Activated T-cell treated with anti-CD3 and anti-CD28 coated beads for 1 hour (primary cell): ENCODE data around the gene CARF.
A peak's percentile ranks its signal among the peaks of the same experiment; 100 is the strongest.
"Not testable (repeated sequence)": the region's sequence is repeated elsewhere in the genome, so short reads cannot be mapped to it uniquely, and the experiment has no call there.

ENCODE experiments used
- DNase-seq: peaks from one replicate; pipeline ENCODE4 v3.0.0-alpha.2; 2020; ENCODE audit warnings: low read depth

Gene CARF, protein sequence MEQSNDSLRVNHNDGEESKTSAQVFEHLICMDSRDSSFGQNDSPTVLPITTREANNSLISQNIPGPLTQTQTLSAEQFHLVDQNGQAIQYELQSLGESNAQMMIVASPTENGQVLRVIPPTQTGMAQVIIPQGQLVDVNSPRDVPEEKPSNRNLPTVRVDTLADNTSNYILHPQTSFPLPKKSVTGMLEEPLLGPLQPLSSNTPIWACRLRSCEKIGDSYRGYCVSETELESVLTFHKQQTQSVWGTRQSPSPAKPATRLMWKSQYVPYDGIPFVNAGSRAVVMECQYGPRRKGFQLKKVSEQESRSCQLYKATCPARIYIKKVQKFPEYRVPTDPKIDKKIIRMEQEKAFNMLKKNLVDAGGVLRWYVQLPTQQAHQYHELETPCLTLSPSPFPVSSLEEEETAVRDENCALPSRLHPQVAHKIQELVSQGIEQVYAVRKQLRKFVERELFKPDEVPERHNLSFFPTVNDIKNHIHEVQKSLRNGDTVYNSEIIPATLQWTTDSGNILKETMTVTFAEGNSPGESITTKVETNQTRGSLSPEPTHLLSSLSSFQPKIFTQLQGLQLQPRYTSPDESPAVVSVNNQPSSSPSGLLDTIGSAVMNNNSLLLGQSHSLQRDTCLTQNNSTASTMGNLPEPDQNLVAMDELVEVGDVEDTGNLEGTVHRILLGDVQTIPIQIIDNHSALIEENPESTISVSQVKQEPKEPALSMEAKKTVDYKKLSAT

DNA sequence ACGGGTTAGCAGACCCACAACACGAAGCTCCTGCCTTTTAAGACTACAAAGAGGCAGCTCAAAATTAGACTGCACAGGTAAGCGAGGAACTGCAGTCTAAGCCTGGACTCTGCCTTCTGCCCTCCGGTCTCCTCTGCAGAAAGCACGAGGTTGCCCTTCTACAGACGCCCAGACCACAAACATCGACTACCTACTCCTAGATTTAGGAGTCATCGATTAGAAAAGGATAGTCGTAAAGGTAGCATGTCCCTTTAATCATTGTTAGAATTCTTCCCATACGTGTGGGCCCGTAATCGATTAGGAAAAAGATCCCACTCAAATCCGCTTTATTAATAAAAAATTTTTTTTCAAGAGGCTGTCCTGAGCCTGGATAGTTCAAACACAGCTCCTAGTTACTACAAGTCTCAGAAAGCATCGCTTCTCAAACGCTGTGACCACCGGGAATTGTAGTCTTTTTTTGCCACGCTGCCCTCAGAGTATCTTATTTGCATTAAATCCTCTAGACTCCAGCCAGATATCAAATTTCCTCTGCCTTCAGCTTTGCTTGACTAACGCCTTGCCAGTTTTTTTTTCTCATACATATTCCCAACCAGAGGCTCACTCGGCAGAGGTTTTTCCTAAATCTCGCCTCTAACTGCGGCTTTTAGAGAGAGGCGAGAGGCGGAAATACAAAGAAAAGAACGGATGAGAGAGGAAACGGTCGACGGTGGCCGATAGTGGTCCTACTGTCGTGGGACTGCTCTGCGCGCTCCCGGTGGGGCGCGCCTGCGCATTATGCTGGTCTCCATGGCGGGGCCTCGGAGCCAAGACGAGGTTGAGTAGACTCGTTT, at the start of gene CARF, which contains the start of gene WDR12:
CARF (plus strand) TSS at position 764 of the 830 bp plus-strand sequence. CDS start 29,628 bp downstream, outside the sequence.
WDR12 (minus strand) TSS at position 162 of the 830 bp plus-strand sequence. CDS start 197 bp downstream, outside the sequence.
- peak; percentile 85 for DNase-seq

DNA sequence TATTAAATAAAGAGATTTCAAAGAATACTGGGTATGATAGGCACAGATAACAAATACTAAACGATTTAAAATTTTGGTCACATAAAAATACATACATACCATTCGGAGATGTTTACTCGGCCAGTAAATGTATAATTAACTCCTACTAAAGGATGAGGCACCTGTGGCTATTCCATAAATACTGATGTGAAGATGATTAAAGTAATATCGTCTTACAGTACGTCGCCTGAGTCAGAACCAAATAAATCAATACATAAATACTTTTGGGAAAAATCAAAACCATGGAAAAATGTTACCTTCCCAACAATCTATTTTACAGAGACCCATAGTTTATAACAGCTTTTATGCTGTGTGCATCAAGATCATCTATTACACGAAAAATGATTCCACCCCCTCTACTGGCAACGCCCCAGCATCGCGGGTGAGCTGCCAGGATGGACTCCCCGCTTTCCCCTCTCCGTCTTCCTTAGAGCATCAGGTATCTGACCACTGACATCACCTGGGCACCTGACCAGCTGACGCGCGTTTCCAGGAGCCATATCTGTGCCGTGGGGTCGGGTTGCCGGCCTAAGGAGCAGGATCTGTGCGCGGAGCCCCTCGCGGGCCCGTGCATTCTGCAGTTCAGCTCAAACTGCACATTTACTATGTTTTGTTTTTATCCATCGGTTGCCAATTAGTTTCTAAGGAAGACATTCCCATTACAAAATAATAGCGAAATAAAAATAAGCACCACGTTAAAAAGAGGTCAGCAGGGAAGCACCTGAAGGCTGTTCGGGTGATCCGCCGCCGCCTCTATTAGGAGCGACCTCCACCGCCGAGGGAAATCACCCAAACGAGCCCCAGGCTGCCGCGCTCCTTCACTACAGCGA, 41.4 kb upstream of the CARF start:
- peak; percentile 52 for DNase-seq

- DNase-seq, result no peak
These were observed 40.6 kb upstream of the CARF start, which contains the start of gene ICA1L for GRCh38 chr2:202871300-202872141. Gene ICA1L, minus strand, starts transcription at chr2:202871766. Its CDS starts 42,757 bp downstream, at chr2:202829009.

DNA sequence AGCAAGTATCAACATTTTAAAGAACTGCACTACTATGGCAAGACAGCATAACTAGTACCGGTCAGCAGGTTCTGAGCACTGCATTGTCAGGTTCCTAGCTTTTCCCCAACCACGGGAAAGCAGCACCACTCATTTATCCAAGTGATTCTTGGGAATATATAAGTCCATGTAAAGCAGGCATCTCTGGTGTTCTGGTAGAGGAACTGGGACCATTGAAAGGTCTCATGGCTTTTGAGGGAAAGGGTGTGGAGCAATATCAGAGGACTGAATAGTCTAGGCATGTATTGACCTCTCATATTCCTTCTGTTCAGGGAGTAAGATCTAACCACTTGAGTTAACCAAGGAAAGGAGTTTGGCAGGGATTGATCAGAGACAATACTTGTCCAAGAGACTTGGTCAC, 34.4 kb upstream of the CARF start:
- DNase-seq, result no peak

- DNase-seq, result no peak
These were observed 30.5 kb upstream of the CARF start for GRCh38 chr2:202881570-202881969.

DNA sequence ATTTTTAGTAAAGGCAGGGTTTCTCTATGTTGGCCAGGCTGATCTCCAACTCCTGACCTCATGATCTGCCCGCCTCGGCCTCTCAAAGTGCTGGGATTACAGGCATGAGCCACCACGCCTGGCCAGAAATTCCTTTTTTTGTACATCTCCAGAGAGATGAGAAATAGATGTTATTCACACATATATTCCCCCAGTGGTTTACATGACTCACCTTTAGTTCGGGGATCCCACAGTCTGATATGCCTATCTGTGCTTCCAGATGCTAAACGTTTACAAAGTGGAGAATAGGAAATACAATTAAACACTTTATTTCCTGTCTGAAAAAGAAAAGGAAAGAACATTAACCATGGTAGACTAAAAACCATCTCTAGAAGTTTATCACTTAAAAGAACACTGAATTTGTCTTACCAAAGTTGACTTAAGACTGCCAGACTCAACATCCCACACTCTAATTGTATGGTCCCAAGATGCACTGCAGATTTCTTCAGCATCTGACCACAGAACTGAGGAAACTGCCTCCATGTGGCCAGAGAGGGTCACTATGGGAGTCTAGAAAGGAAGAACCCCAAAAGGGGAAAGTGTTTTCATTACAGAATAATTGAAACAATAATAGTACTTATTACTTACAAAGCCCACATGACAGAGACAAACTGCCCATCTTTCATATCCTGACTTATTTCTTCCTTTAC, 27.9 kb upstream of the CARF start:
- no peak for DNase-seq

DNA sequence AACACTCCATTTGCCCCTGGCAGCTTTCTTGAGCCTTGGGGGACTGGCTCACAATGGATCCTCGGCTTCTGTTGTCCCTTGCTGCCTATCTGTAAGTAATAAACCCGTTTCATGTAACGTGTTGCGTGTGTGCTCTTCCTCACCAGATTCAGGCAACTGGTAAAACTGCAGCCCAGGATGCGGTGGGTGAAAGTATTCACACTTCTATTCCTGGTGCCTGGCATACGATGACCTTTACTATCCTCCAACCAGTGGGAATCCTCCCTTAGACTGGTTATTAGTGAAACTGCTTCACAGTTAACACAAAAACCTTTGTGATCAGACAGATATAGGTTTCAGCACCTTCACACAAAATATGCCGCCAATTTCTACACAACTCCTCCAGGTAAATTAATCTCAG, 26.9 kb upstream of the CARF start:
- no peak for DNase-seq

DNA sequence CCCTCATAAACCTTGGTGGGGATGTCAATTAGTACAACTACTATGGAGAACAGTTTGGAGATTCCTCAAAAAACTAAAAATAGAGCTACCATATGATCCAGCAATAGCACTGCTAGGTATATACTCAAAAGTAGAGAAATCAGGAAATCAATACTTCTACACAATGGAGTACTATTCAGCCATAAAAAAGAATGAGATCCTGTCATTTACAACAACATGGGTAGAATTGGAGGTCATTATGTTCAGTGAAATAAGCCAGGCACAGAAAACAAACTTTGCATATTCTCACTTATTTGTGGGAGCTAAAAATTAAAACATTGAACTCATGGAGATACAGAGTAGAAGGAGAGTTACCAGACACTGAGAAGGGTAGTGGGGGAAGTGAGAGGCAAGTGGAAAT, 6.6 kb upstream of the CARF start:
- DNase-seq, result not testable (repeated sequence)

GRCh38 chr2:202908186-202908585, 3.9 kb upstream of the CARF start:
- no peak for DNase-seq

- DNase-seq, result no peak
These were observed 2.5 kb upstream of the CARF start for GRCh38 chr2:202909394-202910192.

DNA sequence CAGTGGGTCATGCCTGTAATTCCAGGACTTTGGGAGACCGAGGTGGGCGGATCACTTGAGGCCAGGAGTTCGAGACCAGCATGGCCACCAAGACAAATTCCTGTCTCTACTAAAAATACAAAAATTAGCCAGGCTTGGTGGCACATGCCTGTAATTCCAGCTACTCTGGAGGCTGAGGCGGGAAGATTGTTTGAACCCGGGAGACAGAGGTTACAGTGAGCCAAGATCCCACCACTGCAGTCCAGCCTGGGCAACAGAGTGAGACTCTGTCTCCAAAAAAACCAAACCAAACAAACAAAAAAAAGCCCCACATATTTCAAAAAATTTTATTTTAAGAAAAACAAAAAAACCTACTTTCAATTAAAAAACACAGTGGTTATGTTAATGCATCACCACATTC, 1.8 kb upstream of the CARF start:
- DNase-seq, result not testable (repeated sequence)

- DNase-seq, result no peak
These were observed 1.4 kb upstream of the CARF start for GRCh38 chr2:202910698-202911097.

DNA sequence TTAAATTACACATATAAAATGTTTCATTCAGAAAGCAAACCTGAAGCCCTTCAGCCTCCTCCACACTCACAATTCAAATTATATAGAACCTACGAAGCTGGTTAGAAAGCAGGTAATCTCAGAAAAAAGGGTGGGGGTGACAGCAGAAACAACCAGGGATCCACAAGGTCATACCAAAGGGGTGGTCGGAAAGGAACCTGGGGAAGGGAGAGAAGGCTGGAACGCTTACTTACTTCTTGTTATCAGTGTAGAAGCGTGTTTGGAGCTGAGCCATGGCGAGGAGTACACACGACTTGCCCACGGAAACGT, 918 bp upstream of the CARF start:
- no peak for DNase-seq

GRCh38 chr2:202912342-202913201, 497 bp downstream of the CARF start:
- not testable (repeated sequence) for DNase-seq

DNA sequence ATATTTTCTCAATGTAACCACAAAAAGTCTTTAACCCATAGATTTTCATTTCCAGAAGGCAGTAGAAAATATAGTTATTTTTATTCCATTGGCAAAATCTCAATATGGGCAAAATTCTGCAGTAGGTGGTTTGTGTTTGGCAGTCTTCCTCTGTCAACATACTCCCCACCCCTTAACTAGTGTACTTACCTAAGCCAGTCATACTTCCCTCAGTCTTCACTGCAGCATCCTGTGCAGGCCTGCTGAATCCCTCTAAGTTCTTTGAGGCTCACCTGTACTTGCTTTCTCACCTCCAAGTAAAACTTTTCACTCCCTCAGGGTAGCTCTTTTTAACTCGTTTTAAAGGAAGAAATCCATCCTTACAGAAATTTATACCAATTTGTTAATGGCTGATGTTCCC, 6.8 kb downstream of the CARF start:
- DNase-seq, result no peak

- DNase-seq, result no peak
These were observed 20.5 kb downstream of the CARF start for GRCh38 chr2:202932425-202933138.

- no peak for DNase-seq
These were observed 21.1 kb downstream of the CARF start for GRCh38 chr2:202933139-202933510.
